Hepatocyte (in vitro differentiated cells): Measurements from ENCODE around the gene PDXDC1.
"Not testable (repeated sequence)": the region's sequence is repeated elsewhere in the genome, so short reads cannot be mapped to it uniquely, and the experiment has no call there.

Experiments used
- EZH2 ChIP-seq: fragments of 200-600 bp; sonication (generic); IDR thresholded peaks from 2 replicates; pipeline ENCODE4 v1.6.1; 2016; ENCODE audit warnings: antibody characterized with exemption, mild to moderate bottlenecking, borderline replicate concordance
- TF ChIP-seq, protein P1 (sequence below): fragments of 200-600 bp; sonication (generic); IDR thresholded peaks from 2 replicates; pipeline ENCODE4 v1.5.1; 2016; ENCODE audit warnings: antibody characterized with exemption, mild to moderate bottlenecking; ENCODE audit not compliant: poor library complexity

- TF ChIP-seq, protein P1, sequence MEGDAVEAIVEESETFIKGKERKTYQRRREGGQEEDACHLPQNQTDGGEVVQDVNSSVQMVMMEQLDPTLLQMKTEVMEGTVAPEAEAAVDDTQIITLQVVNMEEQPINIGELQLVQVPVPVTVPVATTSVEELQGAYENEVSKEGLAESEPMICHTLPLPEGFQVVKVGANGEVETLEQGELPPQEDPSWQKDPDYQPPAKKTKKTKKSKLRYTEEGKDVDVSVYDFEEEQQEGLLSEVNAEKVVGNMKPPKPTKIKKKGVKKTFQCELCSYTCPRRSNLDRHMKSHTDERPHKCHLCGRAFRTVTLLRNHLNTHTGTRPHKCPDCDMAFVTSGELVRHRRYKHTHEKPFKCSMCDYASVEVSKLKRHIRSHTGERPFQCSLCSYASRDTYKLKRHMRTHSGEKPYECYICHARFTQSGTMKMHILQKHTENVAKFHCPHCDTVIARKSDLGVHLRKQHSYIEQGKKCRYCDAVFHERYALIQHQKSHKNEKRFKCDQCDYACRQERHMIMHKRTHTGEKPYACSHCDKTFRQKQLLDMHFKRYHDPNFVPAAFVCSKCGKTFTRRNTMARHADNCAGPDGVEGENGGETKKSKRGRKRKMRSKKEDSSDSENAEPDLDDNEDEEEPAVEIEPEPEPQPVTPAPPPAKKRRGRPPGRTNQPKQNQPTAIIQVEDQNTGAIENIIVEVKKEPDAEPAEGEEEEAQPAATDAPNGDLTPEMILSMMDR: not testable (repeated sequence)
- TF ChIP-seq EZH2: not testable (repeated sequence)
Measured at GRCh38 chr16:15130943-15131700, 156.3 kb downstream of the PDXDC1 start.
